ENCODE results near the gene PLCB2.

GRCh38 chr15:40332113-40332781 is 24.5 kb upstream of the PLCB2 start:
- no peak for TF ChIP-seq EZH2 (IDR thresholded peaks at IDR 0.05)
- TF ChIP-seq CTCF (IDR thresholded peaks at IDR 0.05) = no peak
- TF ChIP-seq EZH2phosphoT487 (IDR thresholded peaks at IDR 0.05) = no peak

Data from neural progenitor cell (in vitro differentiated cells).